SKM-1 (cell line): Measurements from ENCODE around the gene FAAP20.
A peak's percentile ranks its signal among the peaks of the same experiment; 100 is the strongest.

Experiments used
- DNase-seq: peaks from one replicate; lab custom pipeline; 2025; ENCODE audit not compliant: unreplicated experiment; lab: John Stamatoyannopoulos, UW

Gene FAAP20

GRCh38 chr1:2230781-2231531, 36.4 kb upstream of the FAAP20 start:
- DNase-seq, result no peak

GRCh38 chr1:2229911-2230731, 35.5 kb upstream of the FAAP20 start:
- DNase-seq, result no peak

- DNase-seq, result no peak
Measured at GRCh38 chr1:2229037-2229864, 34.7 kb upstream of the FAAP20 start.

- no peak for DNase-seq
Measured at GRCh38 chr1:2228694-2229036, 34.1 kb upstream of the FAAP20 start.

- no peak for DNase-seq
Measured at GRCh38 chr1:2228157-2228594, 33.6 kb upstream of the FAAP20 start, which contains the start of gene SKI. SKI (plus strand) TSS chr1:2228319; CDS start chr1:2228767, 448 bp downstream.

GRCh38 chr1:2227346-2228156, 33.0 kb upstream of the FAAP20 start:
- peak; percentile 96 for DNase-seq

GRCh38 chr1:2226525-2227345, 32.2 kb upstream of the FAAP20 start:
- no peak for DNase-seq

- no peak for DNase-seq
Measured at GRCh38 chr1:2224631-2225428, 30.3 kb upstream of the FAAP20 start.

- DNase-seq, result no peak
Measured at GRCh38 chr1:2224170-2224584, 29.6 kb upstream of the FAAP20 start.

GRCh38 chr1:2221271-2221670, 26.7 kb upstream of the FAAP20 start:
- DNase-seq, result no peak

GRCh38 chr1:2216767-2217058, 22.1 kb upstream of the FAAP20 start:
- DNase-seq, result no peak

- DNase-seq, result no peak
Measured at GRCh38 chr1:2215909-2216766, 21.6 kb upstream of the FAAP20 start.

GRCh38 chr1:2215329-2215728, 20.8 kb upstream of the FAAP20 start:
- DNase-seq, result no peak

GRCh38 chr1:2214541-2215241, 20.1 kb upstream of the FAAP20 start:
- no peak for DNase-seq

- DNase-seq, result no peak
Measured at GRCh38 chr1:2213576-2214505, 19.3 kb upstream of the FAAP20 start.
